HCEC 1CT (cell line): ENCODE measurements around the gene CPXM1.

Experiments
- DNase-seq: peaks from one replicate; pipeline ENCODE4 v3.0.0-alpha.2; 2017

The CPXM1 gene

GRCh38 chr20:2747676-2748235, 52.7 kb downstream of the CPXM1 start:
- DNase-seq: no peak

GRCh38 chr20:2746636-2747265, 53.7 kb downstream of the CPXM1 start:
- no peak for DNase-seq

GRCh38 chr20:2745936-2746635, 54.3 kb downstream of the CPXM1 start:
- DNase-seq: no peak

GRCh38 chr20:2745060-2745910, 55.1 kb downstream of the CPXM1 start:
- no peak for DNase-seq
